C4-2B (cell line): ENCODE data around the gene UCP3.

Source experiments
- CTCF ChIP-seq: fragments of 450-650 bp; conservative IDR thresholded peaks from 2 replicates; pipeline ENCODE4 v1.5.1; 2017; ENCODE audit warnings: mild to moderate bottlenecking
- ZFX ChIP-seq: fragments of 450-650 bp; IDR thresholded peaks from 2 replicates; pipeline ENCODE4 v1.6.1; 2017

- no peak for TF ChIP-seq ZFX
- no peak for TF ChIP-seq CTCF
These were observed 27.7 kb downstream of the UCP3 start for GRCh38 chr11:73981051-73981805.
